IPS-18c (cell line): ENCODE measurements around the gene AHDC1.
"Not testable (repeated sequence)": the region's sequence is repeated elsewhere in the genome, so short reads cannot be mapped to it uniquely, and the experiment has no call there.

Source experiments
- H3K4me3 ChIP-seq: 2 replicates; pipeline ENCODE4 v1.7.0; 2013; ENCODE audit warnings: low read depth, mild to moderate bottlenecking, low read length, moderate library complexity; ENCODE audit not compliant: insufficient read depth
- H3K9me3 ChIP-seq: one replicate; pipeline ENCODE4 v1.6.1; 2013; ENCODE audit warnings: mild to moderate bottlenecking, low read length, moderate library complexity; ENCODE audit not compliant: control insufficient read depth, insufficient read depth

AHDC1 gene

DNA sequence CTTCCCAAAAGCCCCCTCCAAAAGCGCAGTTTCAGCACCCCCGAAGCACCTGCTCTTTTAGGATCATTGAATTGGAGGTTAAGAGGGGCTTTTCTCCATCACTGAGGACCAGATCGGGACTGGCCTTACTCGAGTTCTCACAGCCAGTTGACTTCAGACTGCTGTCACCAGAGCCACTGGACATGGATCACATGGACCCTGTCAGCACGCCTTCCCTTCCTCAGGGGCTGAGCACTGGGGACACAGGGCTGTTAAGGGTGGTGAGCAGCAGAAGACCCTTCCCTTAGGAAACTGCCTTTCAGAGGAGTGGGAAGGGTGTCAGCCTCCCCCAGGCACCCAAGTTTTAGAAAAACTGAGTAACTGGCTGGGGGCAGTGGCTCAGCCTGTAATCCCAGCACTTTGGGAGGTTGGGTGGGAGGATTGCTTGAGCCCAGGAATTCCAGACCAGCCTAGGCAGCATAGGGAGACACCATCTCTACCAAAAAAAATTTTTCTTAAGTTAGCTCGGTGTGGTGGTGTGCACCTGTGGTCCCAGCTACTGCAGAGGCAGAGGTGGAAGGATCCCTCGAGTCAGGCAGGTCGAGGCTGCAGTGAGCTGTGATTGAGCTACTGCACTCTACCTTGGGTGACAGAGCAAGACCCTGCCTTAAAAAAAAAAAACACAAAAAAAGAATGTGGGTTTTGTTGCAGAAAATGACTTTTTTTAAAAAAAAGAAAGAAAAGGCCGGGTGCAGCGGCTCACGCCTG is 31.6 kb upstream of the AHDC1 start:
- Histone ChIP-seq H3K9me3 (no peaks in the 10 kb centered on the region), H3K4me3 (no peak overlapping the region; the same call in 1 of the 2 replicates)

DNA sequence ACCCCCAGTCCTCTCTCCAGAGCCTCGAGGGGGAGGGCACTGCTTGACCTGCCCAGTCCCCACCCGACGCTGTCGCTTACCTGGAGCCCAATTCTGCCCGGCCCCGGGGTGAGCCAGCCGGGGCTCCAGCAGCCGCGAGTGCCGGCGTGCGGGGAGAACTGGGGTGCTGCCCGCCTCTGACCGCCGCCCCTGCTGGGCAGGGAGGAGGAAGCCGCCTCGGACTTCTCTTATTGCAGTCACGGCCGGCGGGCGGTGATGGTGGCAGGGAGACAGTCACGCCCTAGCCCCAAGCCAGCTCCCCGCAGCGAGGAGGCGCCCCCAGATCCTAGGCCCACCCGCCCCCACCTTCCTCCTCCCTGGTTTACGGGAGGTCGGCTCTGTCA is 31.0 kb upstream of the AHDC1 start, which contains the start of gene FGR:
FGR (minus strand) TSS at position 201 of the 383 bp plus-strand sequence. CDS start 11,269 bp downstream, outside the sequence.
- Histone ChIP-seq H3K9me3 (no peaks in the 10 kb centered on the region), H3K4me3 (peak within 1 kb of the TSS; percentile 52)

DNA sequence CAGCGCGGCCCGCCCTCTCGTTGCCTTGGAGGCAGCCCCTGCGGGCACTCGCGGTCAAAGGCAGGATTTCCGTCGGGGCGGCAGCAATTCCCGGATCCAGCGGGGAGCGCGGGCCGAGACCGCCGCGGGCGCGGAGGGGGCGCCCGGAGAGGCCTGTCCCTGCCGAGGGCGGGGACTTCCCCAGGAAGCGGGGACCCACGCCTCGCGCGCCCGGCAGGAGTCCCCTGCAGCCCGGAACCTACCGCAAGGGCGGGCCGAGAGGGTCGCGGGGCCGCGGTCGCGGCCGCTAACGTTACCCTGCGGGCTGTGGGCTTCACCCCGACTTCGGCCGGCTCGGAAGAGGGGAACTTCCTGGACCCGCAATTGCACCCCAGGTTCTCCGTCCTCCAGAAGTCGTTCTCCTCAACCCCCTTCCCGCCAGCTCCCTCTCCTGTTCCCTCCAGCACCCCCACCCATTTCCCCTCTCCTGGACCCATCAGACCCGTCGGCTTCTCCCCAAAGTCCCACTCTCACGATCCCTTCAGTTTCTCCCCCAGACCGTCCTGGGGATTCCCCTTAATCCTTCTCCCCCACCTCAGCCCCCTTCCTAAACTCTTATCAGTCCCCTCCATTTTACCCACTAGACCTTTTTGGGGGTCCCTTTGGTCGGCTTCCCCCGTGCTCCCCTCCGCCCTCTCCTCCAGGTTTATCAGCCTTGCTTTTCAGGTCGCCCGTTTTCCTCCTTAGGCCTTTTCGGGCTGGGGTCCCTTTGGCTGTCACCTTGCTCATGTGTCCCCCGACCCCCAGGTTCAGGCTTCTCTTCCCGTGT is 30.4 kb upstream of the AHDC1 start:
- Histone ChIP-seq H3K4me3 (peak overlapping the region; percentile 52), H3K9me3 (no peaks in the 10 kb centered on the region)

DNA sequence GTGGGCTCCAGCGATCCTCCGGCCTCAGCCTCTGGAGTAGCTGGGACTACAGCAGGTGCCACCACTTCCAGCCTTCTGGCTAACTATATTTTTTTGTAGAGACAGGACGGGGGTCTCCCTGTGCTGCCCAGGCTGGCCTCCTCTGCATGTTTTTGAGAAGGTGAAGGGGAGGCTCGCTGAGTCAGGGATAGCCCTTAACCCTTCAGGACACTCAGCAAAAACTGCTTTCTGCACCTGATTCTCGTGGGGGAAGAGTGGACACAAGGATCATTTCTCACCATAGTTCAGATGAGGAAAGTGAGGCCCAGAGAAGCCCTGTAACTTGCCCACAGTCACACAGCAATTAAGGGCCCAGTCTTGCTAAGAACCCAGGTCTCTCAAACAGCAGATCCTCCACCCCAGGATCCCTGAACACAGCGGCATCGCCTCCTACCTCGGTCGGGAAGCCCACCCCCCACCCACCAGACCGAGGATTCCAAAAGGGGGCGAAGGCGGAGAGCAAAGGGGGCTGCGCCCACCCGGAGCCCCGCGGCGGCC is 29.8 kb upstream of the AHDC1 start:
- Histone ChIP-seq H3K9me3 (no peaks in the 10 kb centered on the region), H3K4me3 (peak overlapping the region; percentile 52)

DNA sequence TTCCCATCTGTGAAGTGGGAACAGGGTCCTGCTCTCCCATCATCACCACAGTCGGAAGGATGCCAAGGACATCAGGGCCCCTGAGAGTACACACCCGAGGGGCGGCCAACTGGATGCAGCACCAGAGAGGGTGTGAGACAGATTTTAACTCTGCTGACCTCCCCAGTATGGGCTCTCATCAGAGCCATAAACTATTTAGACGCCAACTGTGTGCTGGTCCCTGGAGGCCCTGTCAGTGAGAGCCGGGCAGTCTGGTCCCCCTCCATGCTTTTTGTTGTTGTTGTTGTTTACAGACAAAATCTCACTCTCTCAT is 29.3 kb upstream of the AHDC1 start:
- Histone ChIP-seq H3K9me3 (no peaks in the 10 kb centered on the region), H3K4me3 (no peak overlapping the region)

DNA sequence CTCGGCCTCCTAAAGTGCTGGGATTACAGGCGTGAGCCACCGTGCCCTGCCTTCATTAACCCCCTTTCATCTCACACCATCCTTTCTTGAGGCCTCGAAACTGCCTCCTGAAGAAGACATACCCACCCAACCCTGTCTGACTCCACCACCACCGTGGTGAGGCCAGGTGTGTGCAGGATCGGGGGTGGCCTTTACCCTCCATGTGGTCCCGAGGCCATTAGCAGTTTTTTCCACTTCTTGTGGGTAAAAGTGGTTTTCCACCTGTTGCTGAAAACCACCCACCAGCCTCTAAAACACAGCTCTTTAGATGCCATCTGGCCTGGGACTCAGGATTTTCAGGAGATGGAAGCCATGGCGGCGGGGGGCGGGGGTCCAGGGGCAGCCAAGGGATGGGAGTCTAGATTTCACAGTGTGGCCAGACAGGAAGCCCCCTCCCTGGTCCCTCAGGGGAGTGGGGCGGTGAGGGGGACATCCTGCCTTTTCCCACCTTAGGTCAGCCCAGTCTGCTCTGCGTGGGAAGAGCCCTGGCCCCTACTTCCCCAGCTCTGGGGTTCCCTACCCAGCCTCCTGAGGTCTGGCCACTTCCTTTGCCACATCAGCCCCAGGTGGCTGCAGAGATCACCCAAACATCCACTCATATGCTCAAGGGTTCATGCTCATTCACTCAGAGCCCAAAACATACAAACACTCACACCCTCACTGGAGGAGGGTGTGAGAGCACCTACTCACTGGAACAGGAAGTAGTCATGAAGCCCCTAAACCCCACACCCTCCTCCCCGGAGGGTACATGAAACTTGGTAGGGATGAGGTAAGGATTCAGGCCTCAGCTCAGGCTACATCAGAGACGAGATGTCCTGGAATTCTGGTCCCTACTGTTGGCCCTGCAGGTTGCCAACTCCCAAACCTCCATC is 28.7 kb upstream of the AHDC1 start:
- no peaks in the 10 kb centered on the region for H3K9me3 ChIP-seq
- no peak overlapping the region for H3K4me3 ChIP-seq

DNA sequence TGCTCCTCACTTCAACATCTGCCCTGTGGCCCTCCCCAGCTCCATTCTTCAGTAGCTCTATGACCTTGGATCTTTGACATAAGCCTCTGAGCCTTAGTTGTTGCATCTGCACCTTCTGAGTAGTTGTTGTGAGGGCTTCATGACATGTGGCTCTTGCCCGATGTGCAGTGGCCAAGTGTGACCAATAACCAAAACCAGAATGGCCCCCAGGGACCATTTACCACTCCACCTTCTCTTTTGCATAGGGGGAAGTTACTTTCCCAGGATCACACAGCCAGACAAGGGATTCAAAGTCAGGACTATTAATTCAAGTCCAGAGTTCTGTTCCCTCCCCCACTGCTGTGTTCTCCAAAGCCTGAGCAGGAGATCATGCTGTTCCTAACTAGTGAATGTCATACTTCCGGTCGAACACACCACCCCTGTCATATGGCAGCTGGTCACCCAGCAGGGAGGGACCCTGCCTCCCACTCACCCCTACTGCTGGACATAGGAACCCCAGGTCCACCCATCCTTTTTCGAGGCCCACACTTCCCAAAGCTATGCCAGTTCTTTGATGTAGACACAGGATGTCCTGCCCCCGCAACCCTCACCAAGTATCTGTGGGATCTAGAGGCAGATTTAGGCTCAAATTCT is 27.0 kb upstream of the AHDC1 start:
- H3K4me3 ChIP-seq = no peak overlapping the region
- no peaks in the 10 kb centered on the region for H3K9me3 ChIP-seq

DNA sequence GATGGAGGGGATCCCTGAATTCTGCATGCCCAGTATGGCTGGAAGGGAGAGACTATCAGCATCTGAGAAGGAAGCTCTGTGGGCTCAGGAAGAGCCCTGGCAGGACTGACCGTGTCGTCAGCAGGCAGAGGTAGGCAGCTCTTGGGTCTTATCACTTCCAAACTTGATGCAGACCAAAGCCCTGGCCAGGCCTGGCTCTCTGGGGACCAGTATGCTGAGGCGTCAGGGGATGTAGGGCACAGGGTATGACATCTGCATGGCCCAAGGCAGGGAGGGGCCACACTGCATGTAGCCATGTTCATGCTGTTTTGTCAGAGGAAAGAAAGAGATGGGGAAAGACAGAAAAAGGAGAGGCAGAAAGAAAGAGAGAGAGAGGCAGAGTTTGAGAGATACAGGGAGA is 24.8 kb upstream of the AHDC1 start:
- H3K4me3 ChIP-seq = no peak overlapping the region
- no peaks in the 10 kb centered on the region for H3K9me3 ChIP-seq

DNA sequence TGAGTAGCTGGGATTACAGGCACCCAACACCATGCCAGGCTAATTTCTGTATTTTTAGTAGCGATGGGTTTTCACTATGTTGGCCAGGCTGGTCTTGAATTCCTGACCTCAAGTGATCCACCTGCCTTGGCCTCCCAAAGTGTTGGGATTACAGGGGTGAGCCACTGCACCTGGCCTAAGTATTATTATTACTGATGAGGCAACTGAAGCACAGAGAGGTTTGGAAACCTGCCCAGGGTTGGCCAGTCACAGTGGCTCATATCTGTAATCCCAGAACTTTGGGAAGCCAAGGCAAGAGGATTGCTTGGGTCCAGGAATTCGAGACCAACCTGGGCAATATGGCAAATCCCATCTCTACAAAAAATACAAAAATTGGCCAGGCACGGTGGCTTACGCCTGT is 23.8 kb upstream of the AHDC1 start:
- not testable (repeated sequence) for H3K4me3 ChIP-seq

DNA sequence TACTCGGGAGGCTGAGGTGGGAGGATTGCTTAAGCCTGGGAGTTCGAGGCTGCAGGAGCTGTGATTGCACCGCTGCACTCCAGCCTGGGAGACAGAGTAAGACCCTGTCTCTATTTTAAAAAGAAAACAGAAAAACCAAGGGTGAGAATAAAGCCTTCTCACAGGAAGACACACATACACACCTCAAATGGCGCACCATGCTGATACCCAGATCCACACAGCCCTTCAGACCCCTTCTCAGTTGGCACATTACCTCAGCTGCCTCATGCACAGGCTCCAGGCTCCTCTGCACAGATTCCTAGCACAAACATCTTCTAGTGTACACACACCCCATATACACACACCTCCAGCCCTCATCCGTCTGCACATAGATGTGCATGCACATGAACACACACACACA is 23.1 kb upstream of the AHDC1 start:
- Histone ChIP-seq H3K4me3 (no peak overlapping the region), H3K9me3 (no peaks in the 10 kb centered on the region)

More for the DNA sequence above, 23.8 kb upstream of the AHDC1 start:
- not testable (repeated sequence) for H3K9me3 ChIP-seq

DNA sequence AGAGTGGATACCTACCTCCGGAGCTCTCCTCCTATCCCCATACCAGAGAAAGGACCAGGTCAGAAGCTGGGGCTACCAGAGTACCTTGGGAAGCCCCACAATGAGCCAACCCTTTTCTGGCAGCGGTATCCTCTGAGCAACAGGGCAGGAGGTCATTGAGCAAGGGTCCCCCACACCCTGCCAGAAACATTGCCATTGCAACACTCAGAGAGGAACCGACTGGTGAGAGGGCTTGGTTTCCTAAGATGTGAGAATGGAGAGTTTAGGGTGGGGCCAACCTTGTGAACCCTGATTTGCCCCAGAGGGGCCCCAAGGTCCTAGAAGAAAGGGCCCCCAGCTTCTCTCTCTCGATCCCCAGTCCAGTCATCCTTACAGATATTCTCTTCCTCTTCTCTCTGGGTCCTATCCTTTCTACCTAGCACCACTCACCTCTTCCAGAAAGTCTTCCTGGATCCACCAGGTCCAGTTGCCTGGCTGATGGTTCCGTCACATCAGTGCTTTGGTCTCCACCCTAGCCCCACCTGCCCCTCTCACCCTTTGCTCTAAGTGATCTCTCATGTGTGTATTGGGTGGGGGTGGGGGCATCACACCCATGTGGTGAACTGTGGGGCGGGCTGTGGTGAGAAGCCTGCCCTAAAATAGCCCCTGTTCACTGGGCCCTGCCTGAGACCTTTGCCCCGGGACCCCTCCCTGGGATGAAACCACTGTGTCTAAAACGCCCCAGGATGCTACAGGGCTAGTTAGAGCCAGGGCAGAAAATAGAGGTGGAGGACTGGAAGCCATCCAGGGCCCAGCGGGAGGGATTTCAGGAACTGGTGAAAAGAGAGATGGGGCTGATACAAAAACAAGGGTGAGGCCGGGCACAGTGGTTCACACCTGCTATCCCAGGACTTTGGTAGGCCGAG is 22.3 kb upstream of the AHDC1 start:
- Histone ChIP-seq H3K4me3 (no peak overlapping the region), H3K9me3 (no peaks in the 10 kb centered on the region)

DNA sequence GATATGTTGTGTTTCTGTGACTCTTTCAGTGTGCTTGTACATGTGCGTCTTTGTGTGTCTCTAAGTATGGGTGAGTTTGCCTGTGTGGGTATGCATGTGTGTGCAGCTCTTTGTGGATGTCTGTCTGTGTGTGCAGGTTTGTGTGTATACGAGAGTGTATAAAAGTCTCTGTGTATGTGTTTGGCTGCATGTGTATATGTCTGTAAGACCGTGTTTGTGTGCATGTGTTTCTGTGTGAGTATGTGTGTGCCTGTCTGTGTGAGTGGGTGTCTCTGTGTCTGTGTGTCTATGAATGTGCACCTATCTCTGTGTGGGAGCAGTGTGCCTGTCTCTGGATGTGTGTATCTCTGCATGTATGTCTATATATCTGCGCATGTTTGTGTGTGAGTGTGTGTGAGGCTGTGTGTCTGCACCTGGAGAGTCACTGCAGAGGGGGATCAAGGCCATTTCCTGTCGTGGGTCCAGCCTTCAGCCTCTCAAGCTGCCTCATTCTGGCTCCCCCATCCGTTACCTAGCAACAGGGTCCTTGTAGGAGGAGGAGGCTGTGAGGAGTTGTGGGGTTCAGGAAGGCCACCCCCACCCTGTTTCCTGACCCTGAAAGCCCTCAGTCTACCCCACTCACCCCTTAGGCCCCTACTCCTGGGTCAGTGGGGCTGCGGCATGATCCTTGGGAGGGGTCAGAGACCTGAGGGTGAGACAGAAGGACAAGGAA is 20.7 kb upstream of the AHDC1 start:
- H3K9me3 ChIP-seq = no peaks in the 10 kb centered on the region
- no peak overlapping the region for H3K4me3 ChIP-seq

DNA sequence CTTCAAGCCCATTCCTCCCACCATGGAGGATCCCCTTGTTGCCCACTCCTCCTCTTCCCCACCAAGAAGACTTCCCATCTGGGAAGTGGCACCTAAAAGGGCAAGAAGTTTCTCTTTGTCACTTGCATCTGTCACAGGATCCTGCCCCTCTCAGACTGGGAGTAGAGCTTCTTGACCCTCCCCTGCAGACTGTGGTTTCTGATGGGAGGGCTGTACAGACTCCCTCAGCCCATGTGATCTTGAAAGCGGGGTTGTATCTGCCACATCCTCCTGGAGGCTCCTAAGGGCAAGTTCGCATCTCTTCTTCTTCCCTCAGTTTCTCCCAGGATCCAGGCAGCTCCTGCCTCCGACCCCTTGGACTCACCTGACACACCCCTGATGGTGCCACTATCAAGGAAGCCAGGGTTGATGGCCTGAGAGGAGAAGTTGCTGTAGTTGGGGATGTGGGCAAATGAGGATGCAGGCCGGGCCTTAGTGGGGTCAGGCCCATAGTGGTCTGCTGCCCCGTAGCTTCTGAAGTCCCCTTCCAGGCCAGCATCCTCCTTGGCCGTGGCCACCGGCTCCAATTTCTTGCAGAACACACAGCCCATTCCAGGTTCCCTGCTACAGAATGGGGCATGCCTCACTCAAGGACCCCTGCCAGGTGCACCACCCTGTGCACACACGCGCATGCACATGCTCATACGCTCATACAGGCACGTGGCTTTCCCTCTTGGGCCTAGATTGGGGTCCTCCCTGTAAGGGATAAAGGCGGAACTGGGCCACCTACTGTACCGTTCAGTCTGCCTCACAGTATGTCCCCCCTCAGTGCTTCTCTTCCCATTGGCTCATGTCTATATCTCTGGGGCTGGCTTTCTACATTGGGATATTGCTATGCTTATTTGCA is 19.6 kb upstream of the AHDC1 start:
- no peaks in the 10 kb centered on the region for H3K9me3 ChIP-seq
- no peak overlapping the region for H3K4me3 ChIP-seq

DNA sequence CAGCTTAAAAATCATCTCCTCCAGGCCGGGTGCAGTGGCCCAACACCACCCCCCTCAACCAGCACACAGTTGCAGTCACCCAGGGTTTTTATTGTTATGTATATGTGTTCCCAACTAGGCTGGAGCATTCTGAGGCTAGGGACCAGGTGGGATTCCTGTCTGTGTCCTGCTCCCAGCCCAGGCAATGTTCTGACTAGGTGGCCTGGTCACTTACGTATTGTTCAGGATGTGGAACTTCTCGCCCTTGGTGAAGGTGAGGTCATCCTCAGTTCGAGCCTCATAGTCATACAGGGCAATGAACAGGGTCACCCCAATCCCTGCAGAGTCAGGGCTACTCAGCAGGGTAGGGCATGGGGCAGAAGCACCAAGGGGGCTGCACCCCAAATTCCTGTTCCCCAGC is 18.9 kb upstream of the AHDC1 start:
- H3K4me3 ChIP-seq = no peak overlapping the region
- H3K9me3 ChIP-seq = no peaks in the 10 kb centered on the region
